ENCODE data around the gene PIM1.

Gene PIM1

GRCh38 chr6:37129566-37129965, 40.4 kb upstream of the PIM1 start:
- no peaks in the 10 kb centered on the region for H4K20me1 ChIP-seq (ENCODE audit: insufficient read depth, low read length)
- no peak overlapping the region for H3K4me2 ChIP-seq (ENCODE audit: low read depth, low read length)
- no peak overlapping the region for H3K27ac ChIP-seq (ENCODE audit: low read length)
- DNase-seq: no peak
- no peaks in the 10 kb centered on the region for H3K9me3 ChIP-seq (replicated peaks; ENCODE audit: insufficient read depth, low read length)
- TF ChIP-seq, protein P1, sequence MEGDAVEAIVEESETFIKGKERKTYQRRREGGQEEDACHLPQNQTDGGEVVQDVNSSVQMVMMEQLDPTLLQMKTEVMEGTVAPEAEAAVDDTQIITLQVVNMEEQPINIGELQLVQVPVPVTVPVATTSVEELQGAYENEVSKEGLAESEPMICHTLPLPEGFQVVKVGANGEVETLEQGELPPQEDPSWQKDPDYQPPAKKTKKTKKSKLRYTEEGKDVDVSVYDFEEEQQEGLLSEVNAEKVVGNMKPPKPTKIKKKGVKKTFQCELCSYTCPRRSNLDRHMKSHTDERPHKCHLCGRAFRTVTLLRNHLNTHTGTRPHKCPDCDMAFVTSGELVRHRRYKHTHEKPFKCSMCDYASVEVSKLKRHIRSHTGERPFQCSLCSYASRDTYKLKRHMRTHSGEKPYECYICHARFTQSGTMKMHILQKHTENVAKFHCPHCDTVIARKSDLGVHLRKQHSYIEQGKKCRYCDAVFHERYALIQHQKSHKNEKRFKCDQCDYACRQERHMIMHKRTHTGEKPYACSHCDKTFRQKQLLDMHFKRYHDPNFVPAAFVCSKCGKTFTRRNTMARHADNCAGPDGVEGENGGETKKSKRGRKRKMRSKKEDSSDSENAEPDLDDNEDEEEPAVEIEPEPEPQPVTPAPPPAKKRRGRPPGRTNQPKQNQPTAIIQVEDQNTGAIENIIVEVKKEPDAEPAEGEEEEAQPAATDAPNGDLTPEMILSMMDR (IDR thresholded peaks at IDR 0.05; ENCODE audit: low read length): no peak
- TF ChIP-seq EZH2phosphoT487 (IDR thresholded peaks at IDR 0.05; ENCODE audit: low read length) (no peak), EZH2 (optimal IDR thresholded peaks at IDR 0.05; ENCODE audit: low read depth, low read length) (no peak)
- H3F3A ChIP-seq (ENCODE audit: insufficient read depth, low read length): no peaks in the 10 kb centered on the region
- H3K79me2 ChIP-seq (ENCODE audit: low read length): no peaks in the 10 kb centered on the region
- no peak overlapping the region for H2AFZ ChIP-seq (ENCODE audit: low read length)
- no peak overlapping the region for H3K4me3 ChIP-seq (ENCODE audit: low read length)
- no peaks in the 10 kb centered on the region for H3K27me3 ChIP-seq (replicated peaks; ENCODE audit: insufficient read depth, low read length)
- no peaks in the 10 kb centered on the region for H3K36me3 ChIP-seq (replicated peaks; ENCODE audit: insufficient read depth, low read length)
- no peaks in the 10 kb centered on the region for H3K9me2 ChIP-seq (replicated peaks; ENCODE audit: insufficient read depth, low read length)
- H3K4me1 ChIP-seq (ENCODE audit: low read length): no peaks in the 10 kb centered on the region
- H3K9ac ChIP-seq (ENCODE audit: low read length): no peak overlapping the region

DNA sequence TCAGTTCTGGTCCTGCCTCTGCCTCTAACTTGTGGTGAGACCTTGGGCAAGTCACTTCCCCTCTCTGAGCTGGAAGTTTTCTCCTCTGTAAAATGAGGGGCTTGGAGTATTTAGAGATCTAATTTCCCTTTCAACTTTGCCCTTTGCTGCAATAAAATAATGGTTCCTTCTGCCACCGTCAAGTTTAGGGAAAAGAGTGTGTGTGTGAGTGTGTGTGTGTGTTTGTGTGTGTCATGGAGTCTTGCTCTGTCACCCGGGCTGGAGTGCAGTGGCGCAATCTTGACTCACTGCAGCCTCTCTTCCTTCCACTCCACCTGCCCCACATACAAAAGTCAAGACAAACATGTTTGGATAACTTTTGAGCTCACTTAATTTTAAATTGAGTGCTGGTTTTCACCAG, 39.2 kb upstream of the PIM1 start:
- Histone ChIP-seq H3K4me3 (ENCODE audit: low read length) (no peak overlapping the region), H3K9me2 (replicated peaks; ENCODE audit: insufficient read depth, low read length) (no peaks in the 10 kb centered on the region), H3K4me2 (ENCODE audit: low read depth, low read length) (no peak overlapping the region), H3K79me2 (ENCODE audit: low read length) (no peaks in the 10 kb centered on the region), H3K27me3 (replicated peaks; ENCODE audit: insufficient read depth, low read length) (no peaks in the 10 kb centered on the region), H3K9ac (ENCODE audit: low read length) (no peak overlapping the region), H3K36me3 (replicated peaks; ENCODE audit: insufficient read depth, low read length) (no peaks in the 10 kb centered on the region), H2AFZ (ENCODE audit: low read length) (no peak overlapping the region), H3K4me1 (ENCODE audit: low read length) (no peaks in the 10 kb centered on the region), H4K20me1 (ENCODE audit: insufficient read depth, low read length) (no peaks in the 10 kb centered on the region), H3K27ac (ENCODE audit: low read length) (no peak overlapping the region), H3K9me3 (replicated peaks; ENCODE audit: insufficient read depth, low read length) (no peaks in the 10 kb centered on the region), H3F3A (ENCODE audit: insufficient read depth, low read length) (no peaks in the 10 kb centered on the region)
- TF ChIP-seq EZH2 (optimal IDR thresholded peaks at IDR 0.05; ENCODE audit: low read depth, low read length) (no peak), EZH2phosphoT487 (IDR thresholded peaks at IDR 0.05; ENCODE audit: low read length) (no peak)
- TF ChIP-seq, protein P1 (IDR thresholded peaks at IDR 0.05; ENCODE audit: low read length): no peak
- no peak for DNase-seq

DNA sequence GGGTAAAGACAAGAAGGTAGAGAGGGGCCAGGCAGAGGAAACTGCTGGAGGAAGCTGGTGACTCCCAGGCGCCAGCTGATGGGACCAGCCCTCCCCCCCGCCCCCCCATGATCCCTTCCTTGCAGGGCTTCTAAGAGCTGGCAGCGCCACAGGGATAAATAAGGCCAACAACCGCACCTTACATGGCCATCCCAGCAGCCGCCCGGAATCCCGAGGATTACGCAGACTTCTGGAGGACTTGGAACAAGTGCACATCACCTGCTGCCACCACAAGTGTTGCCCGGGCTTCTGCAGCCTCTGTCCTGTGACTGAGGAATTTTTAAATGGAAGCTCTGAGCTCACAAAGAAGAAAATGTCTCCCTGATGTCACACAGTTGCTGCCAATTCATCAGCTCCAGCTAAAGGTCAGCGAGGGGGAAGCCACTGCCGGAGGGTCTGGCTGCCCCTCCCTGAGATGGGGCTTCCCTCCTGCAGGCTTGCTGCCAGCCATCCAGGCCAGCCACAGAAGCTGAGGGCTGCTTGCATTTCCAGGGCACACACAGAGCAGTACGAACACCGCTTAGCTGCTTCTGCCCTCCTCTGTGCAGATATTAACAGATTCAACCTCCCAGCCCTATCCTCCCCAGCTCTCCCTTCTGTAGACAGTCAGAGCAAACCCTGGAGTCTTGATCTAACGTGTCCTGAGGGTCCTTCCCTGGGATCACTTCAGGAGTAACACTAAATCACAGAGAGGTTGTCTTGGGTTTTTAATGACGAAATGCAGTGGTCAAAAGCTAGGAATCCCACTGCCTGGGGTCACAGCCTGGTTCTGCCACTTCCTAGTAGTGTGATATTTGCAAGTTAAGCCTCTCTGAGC, 38.6 kb upstream of the PIM1 start:
- Histone ChIP-seq H4K20me1 (ENCODE audit: insufficient read depth, low read length) (no peaks in the 10 kb centered on the region), H3K4me2 (ENCODE audit: low read depth, low read length) (no peak overlapping the region), H3K9me2 (replicated peaks; ENCODE audit: insufficient read depth, low read length) (no peaks in the 10 kb centered on the region), H3K79me2 (ENCODE audit: low read length) (no peaks in the 10 kb centered on the region), H3K9me3 (replicated peaks; ENCODE audit: insufficient read depth, low read length) (no peaks in the 10 kb centered on the region), H3K4me1 (ENCODE audit: low read length) (no peaks in the 10 kb centered on the region), H3K27ac (ENCODE audit: low read length) (no peak overlapping the region), H3K4me3 (ENCODE audit: low read length) (no peak overlapping the region), H2AFZ (ENCODE audit: low read length) (no peak overlapping the region), H3K27me3 (replicated peaks; ENCODE audit: insufficient read depth, low read length) (no peaks in the 10 kb centered on the region), H3K36me3 (replicated peaks; ENCODE audit: insufficient read depth, low read length) (no peaks in the 10 kb centered on the region), H3F3A (ENCODE audit: insufficient read depth, low read length) (no peaks in the 10 kb centered on the region), H3K9ac (ENCODE audit: low read length) (no peak overlapping the region)
- no peak for TF ChIP-seq EZH2phosphoT487 (IDR thresholded peaks at IDR 0.05; ENCODE audit: low read length)
- no peak for DNase-seq

DNA sequence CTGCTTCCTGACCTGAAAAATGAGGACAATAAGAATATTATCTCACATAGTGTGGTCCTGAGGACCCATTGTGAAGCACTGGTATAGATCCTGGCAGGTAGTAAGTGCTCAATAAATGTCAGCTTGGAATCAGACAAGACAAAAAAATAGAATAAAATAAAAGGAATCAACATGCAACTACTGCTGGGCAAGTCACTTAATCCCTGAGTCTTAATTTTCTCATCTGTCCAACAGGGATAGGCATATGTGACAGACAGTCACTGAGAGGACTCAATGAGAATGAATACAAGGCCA, 38.0 kb upstream of the PIM1 start:
- no peaks in the 10 kb centered on the region for H3K36me3 ChIP-seq (replicated peaks; ENCODE audit: insufficient read depth, low read length)
- no peak for TF ChIP-seq EZH2 (optimal IDR thresholded peaks at IDR 0.05; ENCODE audit: low read depth, low read length)
- no peak for TF ChIP-seq EZH2phosphoT487 (IDR thresholded peaks at IDR 0.05; ENCODE audit: low read length)
- TF ChIP-seq, protein P1 (IDR thresholded peaks at IDR 0.05; ENCODE audit: low read length): no peak
- H3K4me1 ChIP-seq (ENCODE audit: low read length): no peaks in the 10 kb centered on the region
- no peak overlapping the region for H3K4me2 ChIP-seq (ENCODE audit: low read depth, low read length)
- no peaks in the 10 kb centered on the region for H3K9me2 ChIP-seq (replicated peaks; ENCODE audit: insufficient read depth, low read length)
- H3F3A ChIP-seq (ENCODE audit: insufficient read depth, low read length): no peaks in the 10 kb centered on the region
- no peaks in the 10 kb centered on the region for H4K20me1 ChIP-seq (ENCODE audit: insufficient read depth, low read length)
- no peak for DNase-seq
- no peak overlapping the region for H2AFZ ChIP-seq (ENCODE audit: low read length)
- H3K27ac ChIP-seq (ENCODE audit: low read length): no peak overlapping the region
- H3K27me3 ChIP-seq (replicated peaks; ENCODE audit: insufficient read depth, low read length): no peaks in the 10 kb centered on the region
- no peak overlapping the region for H3K9ac ChIP-seq (ENCODE audit: low read length)
- no peak overlapping the region for H3K4me3 ChIP-seq (ENCODE audit: low read length)
- H3K79me2 ChIP-seq (ENCODE audit: low read length): no peaks in the 10 kb centered on the region
- no peaks in the 10 kb centered on the region for H3K9me3 ChIP-seq (replicated peaks; ENCODE audit: insufficient read depth, low read length)

Measured in MM.1S (cell line).